ENCODE results near the gene GABBR2.

GABBR2 gene

GRCh38 chr9:98721643-98722042 lies 12.9 kb upstream of the GABBR2 start:
- in situ Hi-C loops (cut with HindIII; ENCODE audit: low sequenced_read_pairs) = no loop called here

- in situ Hi-C loops (cut with HindIII; ENCODE audit: low sequenced_read_pairs) = no loop called here
Observed at GRCh38 chr9:98720402-98720801, 11.7 kb upstream of the GABBR2 start.

- in situ Hi-C loops (cut with HindIII; ENCODE audit: low sequenced_read_pairs) = no loop called here
Observed at GRCh38 chr9:98719055-98719454, 10.3 kb upstream of the GABBR2 start.

- in situ Hi-C loops (cut with HindIII; ENCODE audit: low sequenced_read_pairs) = no loop called here
Observed at GRCh38 chr9:98714833-98715232, 6.1 kb upstream of the GABBR2 start.

GRCh38 chr9:98712987-98713386 lies 4.3 kb upstream of the GABBR2 start:
- in situ Hi-C loops (cut with HindIII; ENCODE audit: low sequenced_read_pairs) = no loop called here

GRCh38 chr9:98709968-98710965 lies 1.5 kb upstream of the GABBR2 start:
- in situ Hi-C loops (cut with HindIII; ENCODE audit: low sequenced_read_pairs) = no loop called here

GRCh38 chr9:98708103-98708932 lies 417 bp downstream of the GABBR2 start:
- in situ Hi-C loops (cut with HindIII; ENCODE audit: low sequenced_read_pairs) = no loop called here

- in situ Hi-C loops (cut with HindIII; ENCODE audit: low sequenced_read_pairs) = no loop called here
Observed at GRCh38 chr9:98707166-98708102, 1.3 kb downstream of the GABBR2 start.

- in situ Hi-C loops (cut with HindIII; ENCODE audit: low sequenced_read_pairs) = no loop called here
Observed at GRCh38 chr9:98706651-98707165, 2.0 kb downstream of the GABBR2 start.

- in situ Hi-C loops (cut with HindIII; ENCODE audit: low sequenced_read_pairs) = no loop called here
Observed at GRCh38 chr9:98702835-98703380, 5.8 kb downstream of the GABBR2 start.

- in situ Hi-C loops (cut with HindIII; ENCODE audit: low sequenced_read_pairs) = no loop called here
Observed at GRCh38 chr9:98702340-98702739, 6.4 kb downstream of the GABBR2 start.

- in situ Hi-C loops (cut with HindIII; ENCODE audit: low sequenced_read_pairs) = no loop called here
Observed at GRCh38 chr9:98701576-98701975, 7.2 kb downstream of the GABBR2 start.

GRCh38 chr9:98700801-98701200 lies 7.9 kb downstream of the GABBR2 start:
- in situ Hi-C loops (cut with HindIII; ENCODE audit: low sequenced_read_pairs) = no loop called here

- in situ Hi-C loops (cut with HindIII; ENCODE audit: low sequenced_read_pairs) = no loop called here
Observed at GRCh38 chr9:98698856-98699255, 9.9 kb downstream of the GABBR2 start.

- in situ Hi-C loops (cut with HindIII; ENCODE audit: low sequenced_read_pairs) = no loop called here
Observed at GRCh38 chr9:98694943-98695342, 13.8 kb downstream of the GABBR2 start.

GRCh38 chr9:98692392-98692791 lies 16.3 kb downstream of the GABBR2 start:
- in situ Hi-C loops (cut with HindIII; ENCODE audit: low sequenced_read_pairs) = no loop called here

GRCh38 chr9:98691890-98692289 lies 16.8 kb downstream of the GABBR2 start:
- in situ Hi-C loops (cut with HindIII; ENCODE audit: low sequenced_read_pairs) = no loop called here

GRCh38 chr9:98690686-98691085 lies 18.0 kb downstream of the GABBR2 start:
- in situ Hi-C loops (cut with HindIII; ENCODE audit: low sequenced_read_pairs) = no loop called here

- in situ Hi-C loops (cut with HindIII; ENCODE audit: low sequenced_read_pairs) = no loop called here
Observed at GRCh38 chr9:98688710-98689495, 19.8 kb downstream of the GABBR2 start.
